Neural cell (in vitro differentiated cells): ENCODE data around the gene SIDT1. TPM values are rescaled to one million over a fixed set of nuclear protein-coding genes. Genes with fewer than 3 reads are reported as not detected.

ENCODE experiments used
- H2AFZ ChIP-seq: fragments of 200-600, 300-800 bp; sonication (generic), shearing (Covaris generic); 2 replicates; pipeline ENCODE4 v1.6.0; 2014; ENCODE audit warnings: low read depth, mild to moderate bottlenecking, antibody characterized with exemption, low read length, moderate library complexity
- H3F3A ChIP-seq: fragments of 200-600 bp; shearing (Covaris generic); 2 replicates; pipeline ENCODE4 v1.6.1; 2016; ENCODE audit warnings: mild to moderate bottlenecking, moderate library complexity, mixed read lengths, antibody characterized with exemption, low read length; ENCODE audit not compliant: insufficient read depth, poor library complexity, severe bottlenecking
- H3K27ac ChIP-seq: fragments of 200-600, 300-800 bp; sonication (generic), shearing (Covaris generic); 2 replicates; pipeline ENCODE4 v1.5.1; 2014; ENCODE audit warnings: mild to moderate bottlenecking, low read length, moderate library complexity
- H3K27me3 ChIP-seq: fragments of 300-800, 200-600 bp; sonication (generic), shearing (Covaris generic); 2 replicates; pipeline ENCODE4 v1.6.0; 2014; ENCODE audit warnings: mild to moderate bottlenecking, low read depth, low read length, moderate library complexity; ENCODE audit not compliant: insufficient read depth
- H3K36me3 ChIP-seq: fragments of 300-800, 200-600 bp; sonication (generic), shearing (Covaris generic); 2 replicates; pipeline ENCODE4 v1.5.1; 2014; ENCODE audit warnings: mild to moderate bottlenecking, antibody characterized with exemption, low read length, moderate library complexity; ENCODE audit not compliant: insufficient read depth
- H3K4me2 ChIP-seq: fragments of 300-800, 200-600 bp; sonication (generic), shearing (Covaris generic); 2 replicates; pipeline ENCODE4 v1.6.0; 2014; ENCODE audit warnings: mild to moderate bottlenecking, low read length
- H3K4me3 ChIP-seq: fragments of 300-800, 200-600 bp; sonication (generic), shearing (Covaris generic); 2 replicates; pipeline ENCODE4 v1.5.1; 2014; ENCODE audit warnings: mild to moderate bottlenecking, low read length, moderate library complexity
- H3K79me2 ChIP-seq: fragments of 200-600 bp; shearing (Covaris generic); replicated peaks from 2 replicates; pipeline ENCODE4 v1.6.0; 2014; ENCODE audit warnings: mild to moderate bottlenecking, low read length, moderate library complexity; ENCODE audit not compliant: insufficient read depth
- H3K9ac ChIP-seq: fragments of 300-800, 200-600 bp; sonication (generic), shearing (Covaris generic); 2 replicates; pipeline ENCODE4 v1.6.1; 2016; ENCODE audit warnings: mild to moderate bottlenecking, low read length, mixed read lengths
- H3K9me2 ChIP-seq: fragments of 200-600 bp; shearing (Covaris generic); 2 replicates; pipeline ENCODE4 v1.6.1; 2016; ENCODE audit warnings: mild to moderate bottlenecking, low read length, mixed read lengths; ENCODE audit not compliant: insufficient read depth
- H3K9me3 ChIP-seq: fragments of 200-600, 300-800 bp; sonication (generic), shearing (Covaris generic); 2 replicates; pipeline ENCODE4 v1.6.1; 2016; ENCODE audit warnings: mild to moderate bottlenecking, mixed run types, low read length, moderate library complexity, mixed read lengths
- H4K20me1 ChIP-seq: fragments of 200-600 bp; shearing (Covaris generic); 2 replicates; pipeline ENCODE4 v1.6.1; 2016; ENCODE audit warnings: mild to moderate bottlenecking, mixed run types; ENCODE audit not compliant: insufficient read depth
- CTCF ChIP-seq: fragments of 450-650 bp; IDR thresholded peaks from 2 replicates; pipeline ENCODE4 v1.5.1; 2014; ENCODE audit warnings: antibody characterized with exemption, mild to moderate bottlenecking, moderate library complexity; ENCODE audit not compliant: poor library complexity, severe bottlenecking
- EP300 ChIP-seq: fragments of 450-650 bp; conservative IDR thresholded peaks from 2 replicates; pipeline ENCODE4 v1.6.1; 2014; ENCODE audit warnings: antibody characterized with exemption, mild to moderate bottlenecking, moderate library complexity; ENCODE audit not compliant: poor library complexity, severe bottlenecking
- EZH2 ChIP-seq: fragments of 200-600, 300-800 bp; shearing (Covaris generic), sonication (generic); IDR thresholded peaks from 2 replicates; pipeline ENCODE4 v1.6.1; 2014; ENCODE audit warnings: antibody characterized with exemption, low read length, borderline replicate concordance, mild to moderate bottlenecking; ENCODE audit not compliant: insufficient read depth, poor library complexity, severe bottlenecking
- MXI1 ChIP-seq: fragments of 450-650 bp; conservative IDR thresholded peaks from 2 replicates; pipeline ENCODE4 v1.6.1; 2014; ENCODE audit warnings: antibody characterized with exemption, mild to moderate bottlenecking; ENCODE audit not compliant: poor library complexity, severe bottlenecking
- POLR2AphosphoS5 ChIP-seq: IDR thresholded peaks from 2 replicates; pipeline ENCODE4 v1.6.1; 2012
- RAD21 ChIP-seq: fragments of 450-650 bp; conservative IDR thresholded peaks from 2 replicates; pipeline ENCODE4 v1.6.1; 2014; ENCODE audit warnings: antibody characterized with exemption, mild to moderate bottlenecking, moderate library complexity
- REST ChIP-seq: IDR thresholded peaks from 2 replicates; pipeline ENCODE4 v1.6.1; 2012; ENCODE audit warnings: borderline replicate concordance
- SMC3 ChIP-seq: fragments of 450-650 bp; conservative IDR thresholded peaks from 2 replicates; pipeline ENCODE4 v1.6.1; 2014; ENCODE audit warnings: antibody characterized with exemption, mild to moderate bottlenecking, moderate library complexity; ENCODE audit not compliant: poor library complexity
- TAF1 ChIP-seq: IDR thresholded peaks from 2 replicates; pipeline ENCODE4 v1.6.1; 2012; ENCODE audit warnings: low read depth
- polyA plus RNA-seq: library from polyadenylated mRNA; depleted of rRNA; stranded (reverse); fragments of >200 nt; gene quantifications from 2 replicates; pipeline ENCODE4 v1.2.3, GENCODE V29; 2014

SIDT1 gene
- polyA plus RNA-seq, 1 donor from 2014 or later, result 0.22 TPM

GRCh38 chr3:113541519-113541918 lies 9.2 kb downstream of the SIDT1 start:
- Histone ChIP-seq H3K27ac (no peak overlapping the region), H3K9me2 (no peaks in the 10 kb centered on the region), H3K9me3 (no peaks in the 10 kb centered on the region), H3F3A (no peaks in the 10 kb centered on the region), H3K79me2 (no peaks in the 10 kb centered on the region), H3K4me2 (no peak overlapping the region), H3K36me3 (no peaks in the 10 kb centered on the region), H4K20me1 (no peaks in the 10 kb centered on the region), H3K27me3 (peaks cover under 1% of the 10 kb centered on the region), H2AFZ (no peak overlapping the region), H3K9ac (no peak overlapping the region), H3K4me3 (no peak overlapping the region)
- TF ChIP-seq TAF1 (no peak), RAD21 (no peak), CTCF (no peak), POLR2AphosphoS5 (no peak), EZH2 (no peak), EP300 (no peak), SMC3 (no peak), MXI1 (no peak), REST (no peak)

- H3K27ac ChIP-seq, result no peak overlapping the region
- H3K79me2 ChIP-seq, result no peaks in the 10 kb centered on the region
- H3F3A ChIP-seq, result no peaks in the 10 kb centered on the region
- H3K9ac ChIP-seq, result no peak overlapping the region
- no peaks in the 10 kb centered on the region for H3K27me3 ChIP-seq
- no peaks in the 10 kb centered on the region for H3K36me3 ChIP-seq
- no peaks in the 10 kb centered on the region for H3K9me2 ChIP-seq
- no peak overlapping the region for H2AFZ ChIP-seq
- no peak overlapping the region for H3K4me2 ChIP-seq
- H4K20me1 ChIP-seq, result no peaks in the 10 kb centered on the region
- H3K4me3 ChIP-seq, result no peak overlapping the region
- no peaks in the 10 kb centered on the region for H3K9me3 ChIP-seq
- TF ChIP-seq POLR2AphosphoS5 (no peak), MXI1 (no peak), SMC3 (no peak), REST (no peak), CTCF (no peak), EP300 (no peak), TAF1 (no peak), RAD21 (no peak), EZH2 (no peak)
Observed at GRCh38 chr3:113545594-113545993, 13.2 kb downstream of the SIDT1 start.
